ENCODE data around the gene SF1. TPM values are rescaled to one million over a fixed set of nuclear protein-coding genes. Genes with fewer than 3 reads are reported as not detected.

SF1 gene
- total RNA-seq, 2 experiments from 2014 or later: 1,632 to 1,657 TPM

DNA sequence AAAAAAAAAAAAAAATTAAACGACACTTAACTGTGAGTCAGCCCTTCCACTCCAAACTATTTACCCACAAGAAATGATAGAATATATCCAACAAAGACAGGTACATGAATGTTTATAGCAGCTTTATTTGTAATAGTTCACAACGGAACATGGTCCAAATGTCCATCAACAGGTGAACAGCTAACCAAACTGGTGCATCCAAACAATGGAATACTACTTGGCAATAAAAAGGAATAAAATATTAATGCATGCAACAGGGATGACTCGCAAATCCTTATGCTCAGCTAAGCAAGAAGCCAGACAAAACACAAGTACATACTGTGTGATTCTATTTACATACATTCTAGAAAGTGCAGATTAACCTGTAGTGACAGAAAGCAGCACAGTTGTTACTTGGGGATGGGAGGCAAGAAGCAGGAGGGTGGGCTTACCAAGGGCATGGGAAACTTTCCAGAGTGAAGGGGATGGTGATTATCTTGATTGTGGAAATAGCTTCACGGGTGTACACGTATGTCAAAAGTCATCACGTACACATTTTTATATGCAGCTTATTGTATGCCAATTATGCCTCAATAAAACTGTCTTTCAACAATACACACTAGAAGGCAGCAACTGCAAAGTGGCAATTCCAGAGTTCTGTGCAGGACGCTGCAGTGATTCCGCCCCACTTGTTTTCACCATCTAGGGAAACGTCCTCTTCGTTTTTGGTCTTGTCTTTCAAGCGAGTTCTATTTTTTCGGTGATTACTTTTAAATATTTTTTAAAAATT lies 6.7 kb upstream of the SF1 start:
- Mint-ChIP-seq H3K27me3 (no peaks in the 10 kb centered on the region), H3K4me3 (no peak overlapping the region), H3K27ac (peak overlapping the region; percentile 62), H3K36me3 (ENCODE audit: low read depth) (peaks cover 23% of the 10 kb centered on the region), H3K9me3 (no peaks in the 10 kb centered on the region), H3K4me1 (ENCODE audit: low read depth) (peaks cover 29% of the 10 kb centered on the region)
- Histone ChIP-seq H3K27ac (ENCODE audit: low read depth in 1 of 2, low read length in 2 of 2) (no peak overlapping the region), H3K4me1 (ENCODE audit: insufficient read depth, low read length) (peaks cover 25% of the 10 kb centered on the region), H3K4me3 (ENCODE audit: low read length) (no peak overlapping the region), H3K9me3 (ENCODE audit: control insufficient read depth in 1 of 2, insufficient read depth in 1 of 2, low read length in 2 of 2) (no peaks in the 10 kb centered on the region), H3K36me3 (ENCODE audit: insufficient read depth, low read length) (peaks cover 20% of the 10 kb centered on the region), H3K27me3 (ENCODE audit: control insufficient read depth in 1 of 2, insufficient read depth in 2 of 2, low read length in 2 of 2) (no peaks in the 10 kb centered on the region)
- ChIA-PET POLR2A (interaction anchor here (1.2 to 3.5 kb wide), 4 partner anchors 10 to 40 kb away, joined by 3 to 13 read pairs (median 4); partner anchors contain the start of gene RASGRP2), CTCF (interaction anchor here (0.7 to 1.1 kb wide), 2 partner anchors 59 to 93 kb away, joined by 3 read pairs; partner anchors contain the start of gene CDC42BPG)
- DNase-seq (no peak), ATAC-seq (ENCODE audit: poor library complexity) (no peak)
- TF ChIP-seq, protein P1, sequence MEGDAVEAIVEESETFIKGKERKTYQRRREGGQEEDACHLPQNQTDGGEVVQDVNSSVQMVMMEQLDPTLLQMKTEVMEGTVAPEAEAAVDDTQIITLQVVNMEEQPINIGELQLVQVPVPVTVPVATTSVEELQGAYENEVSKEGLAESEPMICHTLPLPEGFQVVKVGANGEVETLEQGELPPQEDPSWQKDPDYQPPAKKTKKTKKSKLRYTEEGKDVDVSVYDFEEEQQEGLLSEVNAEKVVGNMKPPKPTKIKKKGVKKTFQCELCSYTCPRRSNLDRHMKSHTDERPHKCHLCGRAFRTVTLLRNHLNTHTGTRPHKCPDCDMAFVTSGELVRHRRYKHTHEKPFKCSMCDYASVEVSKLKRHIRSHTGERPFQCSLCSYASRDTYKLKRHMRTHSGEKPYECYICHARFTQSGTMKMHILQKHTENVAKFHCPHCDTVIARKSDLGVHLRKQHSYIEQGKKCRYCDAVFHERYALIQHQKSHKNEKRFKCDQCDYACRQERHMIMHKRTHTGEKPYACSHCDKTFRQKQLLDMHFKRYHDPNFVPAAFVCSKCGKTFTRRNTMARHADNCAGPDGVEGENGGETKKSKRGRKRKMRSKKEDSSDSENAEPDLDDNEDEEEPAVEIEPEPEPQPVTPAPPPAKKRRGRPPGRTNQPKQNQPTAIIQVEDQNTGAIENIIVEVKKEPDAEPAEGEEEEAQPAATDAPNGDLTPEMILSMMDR (IDR thresholded peaks at IDR 0.05): no peak
- intact Hi-C loops (cut with DNase I, micrococcal nuclease): loop anchor here (5.0 to 10.0 kb wide), 4 partner anchors 57 to 332 kb away; partner anchors contain the start of genes CDC42BPG (in 1 of the 2) and ZNHIT2 (in 1 of the 2)

DNA sequence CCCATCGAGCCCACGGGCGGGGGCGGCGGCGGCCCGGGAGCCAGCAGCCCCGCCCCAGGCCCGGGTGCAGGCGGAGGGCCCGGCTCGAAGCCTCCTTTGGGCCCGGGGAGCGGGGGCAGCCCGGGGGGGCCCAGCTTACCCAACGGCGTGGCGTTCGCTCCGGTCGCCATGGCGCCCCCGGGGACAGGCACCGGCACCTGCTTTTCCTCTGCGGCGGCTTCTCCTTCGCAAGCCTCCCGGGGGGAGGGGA lies 194 bp downstream of the SF1 start:
- peak overlapping the region; percentile 99 for H3K27ac Mint-ChIP-seq
- no peak for ATAC-seq (ENCODE audit: poor library complexity)

More for the DNA sequence above, 194 bp downstream of the SF1 start:
- H3K27ac ChIP-seq (ENCODE audit: low read depth in 1 of 2, low read length in 2 of 2): peak overlapping the region; percentile 94 to 98
- H3K9me3 ChIP-seq (ENCODE audit: control insufficient read depth in 1 of 2, insufficient read depth in 1 of 2, low read length in 2 of 2): no peaks in the 10 kb centered on the region
- peak overlapping the region; percentile 59 for H3K4me3 ChIP-seq (ENCODE audit: low read length)
- H3K4me1 Mint-ChIP-seq (ENCODE audit: low read depth): peaks cover 75% of the 10 kb centered on the region
- no peaks in the 10 kb centered on the region for H3K27me3 Mint-ChIP-seq
- H3K36me3 ChIP-seq (ENCODE audit: insufficient read depth, low read length): peaks cover 43% of the 10 kb centered on the region
- H3K4me1 ChIP-seq (ENCODE audit: insufficient read depth, low read length): peaks cover 57% of the 10 kb centered on the region
- H3K9me3 Mint-ChIP-seq: no peaks in the 10 kb centered on the region
- intact Hi-C loops (cut with DNase I, micrococcal nuclease): loop anchor here (1.0 to 10.0 kb wide), 5 partner anchors 33 to 99 kb away; partner anchors contain the start of genes RASGRP2 (in 2 of the 2), EHD1 (in 1 of the 2) and MEN1 (in 1 of the 2)
- no peak for DNase-seq
- H3K36me3 Mint-ChIP-seq (ENCODE audit: low read depth): peaks cover 55% of the 10 kb centered on the region
- CTCF ChIA-PET: interaction anchor here (0.7 to 1.4 kb wide), 7 partner anchors 10 to 339 kb away, joined by 3 to 8 read pairs (median 4); partner anchors contain the start of genes RASGRP2 and ZNHIT2
- H3K27me3 ChIP-seq (ENCODE audit: control insufficient read depth in 1 of 2, insufficient read depth in 2 of 2, low read length in 2 of 2): no peaks in the 10 kb centered on the region
- TF ChIP-seq, protein P1 (IDR thresholded peaks at IDR 0.05): no peak
- peak overlapping the region; percentile 93 for H3K4me3 Mint-ChIP-seq
- POLR2A ChIA-PET: interaction anchor here (0.6 to 11.6 kb wide), 54 partner anchors 9 to 1937 kb away, joined by 3 to 596 read pairs (median 6); partner anchors contain the start of genes CCDC88B, CDC42BPG, EHD1 and FAU

Measured in CD4-positive, alpha-beta T cell (primary cell).